K562 (cell line): ENCODE data around the gene DPEP1. TPM values are rescaled to one million over a fixed set of nuclear protein-coding genes. Genes with fewer than 3 reads are reported as not detected.

Experiments used
- E2F8 ChIP-seq: fragments of 450-650 bp; IDR thresholded peaks from 2 replicates; pipeline ENCODE4 v1.7.1; 2018; ENCODE audit warnings: mild to moderate bottlenecking, low read depth; ENCODE audit not compliant: partially characterized antibody
- EWSR1 ChIP-seq: fragments of 450-650 bp; IDR thresholded peaks from 2 replicates; pipeline ENCODE4 v1.6.1; 2018; ENCODE audit warnings: borderline replicate concordance, mild to moderate bottlenecking, low read depth, moderate library complexity; ENCODE audit not compliant: partially characterized antibody
- RB1 ChIP-seq: fragments of 450-650 bp; IDR thresholded peaks from 2 replicates; pipeline ENCODE4 v1.6.1; 2017; ENCODE audit warnings: low read depth, mild to moderate bottlenecking
- RBBP5 ChIP-seq: fragments of 200-600 bp; sonication (generic); IDR thresholded peaks from 2 replicates; pipeline ENCODE4 v1.6.1; 2012; ENCODE audit warnings: borderline replicate concordance, mild to moderate bottlenecking, low read length, control low read depth, inconsistent platforms; ENCODE audit not compliant: insufficient read depth, poor library complexity, severe bottlenecking
- RBFOX2 ChIP-seq: fragments of 200-400 bp; formaldehyde crosslinking; IDR thresholded peaks from 2 replicates; pipeline ENCODE4 v1.6.1; 2017; ENCODE audit warnings: low read depth, mild to moderate bottlenecking, low read length, moderate library complexity
- STAT6 ChIP-seq: sonication (generic); formaldehyde crosslinking; IDR thresholded peaks from 2 replicates; pipeline ENCODE4 v1.8.1; 2023; ENCODE audit warnings: mild to moderate bottlenecking, missing genetic modification reagents
- polyA plus RNA-seq, 8 experiments: library from polyadenylated mRNA; depleted of rRNA in 4 of 8; stranded (reverse) in 5 of 8; unstranded in 3 of 8; fragments of >200 nt; fragmentation: Nextera tagmentation in 2 of 8; fragmentation: Illumina TruSeq in 1 of 8; extraction: Ambion mirVana in 2 of 8; extraction: Trizol in 1 of 8; gene quantifications; 2 replicates each; pipeline versions ENCODE4 v1.2.1 to v1.2.3, GENCODE V29; 2011 to 2014; ENCODE audit warnings: inconsistent platforms in 1 of 8, missing spikeins in 1 of 8
- total RNA-seq, 7 experiments: library from RNA; depleted of rRNA in 6 of 7; stranded (reverse); fragments of >200 nt in 6 of 7; fragmentation: Illumina TruSeq in 2 of 7; extraction: Trizol in 2 of 7; gene quantifications; 2 replicates each; pipeline versions ENCODE4 v1.2.1 to v1.2.3, GENCODE V29; 2011 to 2021; ENCODE audit warnings: low replicate concordance in 1 of 7
- TF ChIP-seq, protein P1 (sequence below): fragments of 250-450 bp; sonication (Bioruptor Pico); IDR thresholded peaks from 2 replicates; pipeline ENCODE4 v1.8.0; 2022; ENCODE audit warnings: moderate library complexity, mild to moderate bottlenecking, inconsistent platforms
- TF ChIP-seq, protein P2 (sequence below), 2 experiments: fragments of 450-650 bp; conservative IDR thresholded peaks; 2 replicates each; pipeline ENCODE4 v1.6.1; 2017; ENCODE audit warnings: mild to moderate bottlenecking in 2 of 2, moderate library complexity in 2 of 2
- TF ChIP-seq, protein P3 (sequence below), 2 experiments: IDR thresholded peaks; 2 replicates each; pipeline ENCODE4 v1.6.1; 2012; ENCODE audit warnings: improper control_type of control experiment in 2 of 2, low read depth in 2 of 2, low read length in 2 of 2, borderline replicate concordance in 1 of 2

The DPEP1 gene
- total and polyA plus RNA-seq, 9 of the 15 experiments (the other 6 are each of a cell fraction or from before 2014, with no cell fraction given) = 0.14 to 0.31 (median 0.20) TPM; not detected in 6

DNA sequence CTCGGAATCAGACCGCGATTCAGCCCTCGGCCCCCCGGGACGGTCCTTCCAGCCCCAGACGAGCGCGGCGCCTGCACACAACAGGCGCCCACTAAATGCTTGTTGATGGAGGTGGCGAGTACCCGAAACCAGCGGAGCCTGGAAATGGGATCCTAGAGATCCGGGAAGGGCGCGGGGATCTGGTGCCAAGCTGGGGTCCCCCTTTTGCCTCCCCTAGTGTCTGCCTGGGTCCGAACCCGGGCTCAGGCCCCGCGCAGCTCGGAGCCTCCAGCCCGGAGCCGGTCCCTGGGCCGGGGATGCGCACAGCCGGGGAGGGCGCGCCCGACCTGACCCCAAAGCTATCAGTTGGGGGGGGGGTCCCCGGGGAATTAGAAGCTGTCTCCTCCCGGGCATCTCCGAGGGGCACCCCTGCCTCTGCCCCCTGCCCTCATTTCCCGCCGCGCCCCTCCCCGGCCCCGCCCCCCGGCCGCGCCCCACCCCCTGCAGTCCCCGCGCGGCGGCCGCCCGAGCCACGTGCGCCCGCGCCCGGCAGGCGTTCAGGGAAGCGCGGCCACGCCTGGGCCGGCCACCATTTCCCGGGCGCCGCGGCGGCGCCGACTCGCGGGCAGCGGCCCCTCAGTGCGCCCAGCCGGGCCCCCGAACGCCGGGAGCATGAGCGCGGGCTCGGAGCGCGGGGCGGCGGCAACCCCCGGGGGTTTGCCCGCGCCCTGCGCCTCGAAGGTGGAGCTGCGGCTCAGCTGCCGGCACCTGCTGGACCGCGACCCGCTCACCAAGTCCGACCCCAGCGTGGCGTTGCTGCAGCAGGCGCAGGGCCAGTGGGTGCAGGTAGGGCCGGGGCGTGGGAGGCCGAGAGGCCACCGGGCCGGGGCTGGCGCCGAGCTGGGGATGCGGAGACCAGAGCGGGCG, 37.9 kb upstream of the DPEP1 start, which contains the start of gene CPNE7 (continued):
- TF ChIP-seq, protein P1, sequence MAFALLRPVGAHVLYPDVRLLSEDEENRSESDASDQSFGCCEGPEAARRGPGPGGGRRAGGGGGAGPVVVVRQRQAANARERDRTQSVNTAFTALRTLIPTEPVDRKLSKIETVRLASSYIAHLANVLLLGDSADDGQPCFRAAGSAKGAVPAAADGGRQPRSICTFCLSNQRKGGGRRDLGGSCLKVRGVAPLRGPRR = no peak
- TF ChIP-seq RBFOX2 = peak; percentile 66
- no peak for TF ChIP-seq EWSR1
- TF ChIP-seq STAT6 (CRISPR knock-in tag) = no peak
- peak; percentile 65 for TF ChIP-seq RBBP5
- TF ChIP-seq, protein P2, sequence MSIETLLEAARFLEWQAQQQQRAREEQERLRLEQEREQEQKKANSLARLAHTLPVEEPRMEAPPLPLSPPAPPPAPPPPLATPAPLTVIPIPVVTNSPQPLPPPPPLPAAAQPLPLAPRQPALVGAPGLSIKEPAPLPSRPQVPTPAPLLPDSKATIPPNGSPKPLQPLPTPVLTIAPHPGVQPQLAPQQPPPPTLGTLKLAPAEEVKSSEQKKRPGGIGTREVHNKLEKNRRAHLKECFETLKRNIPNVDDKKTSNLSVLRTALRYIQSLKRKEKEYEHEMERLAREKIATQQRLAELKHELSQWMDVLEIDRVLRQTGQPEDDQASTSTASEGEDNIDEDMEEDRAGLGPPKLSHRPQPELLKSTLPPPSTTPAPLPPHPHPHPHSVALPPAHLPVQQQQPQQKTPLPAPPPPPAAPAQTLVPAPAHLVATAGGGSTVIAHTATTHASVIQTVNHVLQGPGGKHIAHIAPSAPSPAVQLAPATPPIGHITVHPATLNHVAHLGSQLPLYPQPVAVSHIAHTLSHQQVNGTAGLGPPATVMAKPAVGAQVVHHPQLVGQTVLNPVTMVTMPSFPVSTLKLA (conservative IDR thresholded peaks at IDR 0.05) = peak in 1 of 2 experiments; percentile 2; a peak in 1 of 4 replicates
- no peak for TF ChIP-seq E2F8
- TF ChIP-seq RB1 = peak; percentile 71
- TF ChIP-seq, protein P3, sequence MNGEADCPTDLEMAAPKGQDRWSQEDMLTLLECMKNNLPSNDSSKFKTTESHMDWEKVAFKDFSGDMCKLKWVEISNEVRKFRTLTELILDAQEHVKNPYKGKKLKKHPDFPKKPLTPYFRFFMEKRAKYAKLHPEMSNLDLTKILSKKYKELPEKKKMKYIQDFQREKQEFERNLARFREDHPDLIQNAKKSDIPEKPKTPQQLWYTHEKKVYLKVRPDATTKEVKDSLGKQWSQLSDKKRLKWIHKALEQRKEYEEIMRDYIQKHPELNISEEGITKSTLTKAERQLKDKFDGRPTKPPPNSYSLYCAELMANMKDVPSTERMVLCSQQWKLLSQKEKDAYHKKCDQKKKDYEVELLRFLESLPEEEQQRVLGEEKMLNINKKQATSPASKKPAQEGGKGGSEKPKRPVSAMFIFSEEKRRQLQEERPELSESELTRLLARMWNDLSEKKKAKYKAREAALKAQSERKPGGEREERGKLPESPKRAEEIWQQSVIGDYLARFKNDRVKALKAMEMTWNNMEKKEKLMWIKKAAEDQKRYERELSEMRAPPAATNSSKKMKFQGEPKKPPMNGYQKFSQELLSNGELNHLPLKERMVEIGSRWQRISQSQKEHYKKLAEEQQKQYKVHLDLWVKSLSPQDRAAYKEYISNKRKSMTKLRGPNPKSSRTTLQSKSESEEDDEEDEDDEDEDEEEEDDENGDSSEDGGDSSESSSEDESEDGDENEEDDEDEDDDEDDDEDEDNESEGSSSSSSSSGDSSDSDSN (IDR thresholded peaks at IDR 0.05; ENCODE audit: borderline replicate concordance in 1 of 2, low read depth in 2 of 2, low read length in 2 of 2) = peak in 1 of 2 experiments; percentile 27; a peak in 1 of 4 replicates
